HL-60 (cell line): ENCODE data around the gene SOX30.
"Not testable (repeated sequence)": the region's sequence is repeated elsewhere in the genome, so short reads cannot be mapped to it uniquely, and the experiment has no call there.

Source experiments
- DNase-seq, 2 experiments: peaks; one replicate each; pipeline ENCODE4 v3.0.0-alpha.2; 2010 to 2020; ENCODE audit warnings: low read depth in 1 of 2, low spot score in 1 of 2
- H3K27ac ChIP-seq: fragments of 250-450 bp; sonication (Bioruptor Pico); replicated peaks from 2 replicates; pipeline ENCODE4 v1.5.1; 2020; ENCODE audit warnings: mild to moderate bottlenecking, moderate library complexity
- H3K27me3 ChIP-seq: fragments of 250-450 bp; sonication (Bioruptor Pico); 2 replicates; pipeline ENCODE4 v1.5.1; 2021; ENCODE audit warnings: mild to moderate bottlenecking, moderate library complexity; ENCODE audit not compliant: insufficient read depth, poor library complexity, severe bottlenecking
- H3K4me3 ChIP-seq: replicated peaks from 2 replicates; pipeline ENCODE4 v1.5.1; 2011; ENCODE audit warnings: mild to moderate bottlenecking, control low read depth, low read length; ENCODE audit not compliant: insufficient read depth
- GABPA ChIP-seq: IDR thresholded peaks from 2 replicates; pipeline ENCODE4 v1.6.1; 2012; ENCODE audit warnings: low read depth
- POLR2AphosphoS5 ChIP-seq: IDR thresholded peaks from 2 replicates; pipeline ENCODE4 v1.6.1; 2012; ENCODE audit warnings: low read depth
- SPI1 ChIP-seq: IDR thresholded peaks from 2 replicates; pipeline ENCODE4 v1.6.1; 2012; ENCODE audit warnings: low read depth, mild to moderate bottlenecking, borderline replicate concordance
- long read RNA-seq: library from polyadenylated mRNA; unstranded; transcript quantifications from one replicate; pipeline ENCODE4 v2.0.0, GENCODE V29; 2020
- TF ChIP-seq, protein P1 (sequence below): IDR thresholded peaks from one replicate; pipeline ENCODE4 v1.5.1; 2011; ENCODE audit warnings: low read length, control low read depth, inconsistent platforms; ENCODE audit not compliant: insufficient read depth
- TF ChIP-seq, protein P2 (sequence below): IDR thresholded peaks from 2 replicates; pipeline ENCODE4 v1.6.1; 2012; ENCODE audit warnings: low read depth; ENCODE audit not compliant: insufficient replicate concordance

The SOX30 gene
- long read RNA-seq, result 0 reads

DNA sequence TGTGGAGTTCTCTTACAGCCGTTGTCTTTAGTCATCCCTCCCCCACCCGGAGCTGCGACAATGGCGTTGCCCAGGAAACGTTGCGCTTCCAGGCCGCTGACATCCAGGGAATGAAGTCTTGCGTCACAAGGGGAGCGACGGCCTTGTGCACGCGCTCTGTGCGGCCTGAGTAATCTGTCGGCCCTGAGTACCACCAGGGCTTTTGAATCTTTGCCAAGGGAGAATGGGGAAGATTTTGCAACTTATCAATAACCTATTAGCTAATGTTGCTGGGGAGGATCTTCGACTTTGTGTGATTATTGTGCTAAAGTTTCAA lies at the start of gene SOX30:
Gene SOX30 (minus strand): TSS at position 62 of the 316 bp plus-strand sequence. CDS start 360 bp downstream, outside the sequence.
- no peak for DNase-seq
- peaks cover 4% of the 10 kb centered on the region for H3K27me3 ChIP-seq
- TF ChIP-seq GABPA (no peak), POLR2AphosphoS5 (no peak), SPI1 (no peak)
- TF ChIP-seq, protein P1, sequence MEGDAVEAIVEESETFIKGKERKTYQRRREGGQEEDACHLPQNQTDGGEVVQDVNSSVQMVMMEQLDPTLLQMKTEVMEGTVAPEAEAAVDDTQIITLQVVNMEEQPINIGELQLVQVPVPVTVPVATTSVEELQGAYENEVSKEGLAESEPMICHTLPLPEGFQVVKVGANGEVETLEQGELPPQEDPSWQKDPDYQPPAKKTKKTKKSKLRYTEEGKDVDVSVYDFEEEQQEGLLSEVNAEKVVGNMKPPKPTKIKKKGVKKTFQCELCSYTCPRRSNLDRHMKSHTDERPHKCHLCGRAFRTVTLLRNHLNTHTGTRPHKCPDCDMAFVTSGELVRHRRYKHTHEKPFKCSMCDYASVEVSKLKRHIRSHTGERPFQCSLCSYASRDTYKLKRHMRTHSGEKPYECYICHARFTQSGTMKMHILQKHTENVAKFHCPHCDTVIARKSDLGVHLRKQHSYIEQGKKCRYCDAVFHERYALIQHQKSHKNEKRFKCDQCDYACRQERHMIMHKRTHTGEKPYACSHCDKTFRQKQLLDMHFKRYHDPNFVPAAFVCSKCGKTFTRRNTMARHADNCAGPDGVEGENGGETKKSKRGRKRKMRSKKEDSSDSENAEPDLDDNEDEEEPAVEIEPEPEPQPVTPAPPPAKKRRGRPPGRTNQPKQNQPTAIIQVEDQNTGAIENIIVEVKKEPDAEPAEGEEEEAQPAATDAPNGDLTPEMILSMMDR, result no peak
- TF ChIP-seq, protein P2, sequence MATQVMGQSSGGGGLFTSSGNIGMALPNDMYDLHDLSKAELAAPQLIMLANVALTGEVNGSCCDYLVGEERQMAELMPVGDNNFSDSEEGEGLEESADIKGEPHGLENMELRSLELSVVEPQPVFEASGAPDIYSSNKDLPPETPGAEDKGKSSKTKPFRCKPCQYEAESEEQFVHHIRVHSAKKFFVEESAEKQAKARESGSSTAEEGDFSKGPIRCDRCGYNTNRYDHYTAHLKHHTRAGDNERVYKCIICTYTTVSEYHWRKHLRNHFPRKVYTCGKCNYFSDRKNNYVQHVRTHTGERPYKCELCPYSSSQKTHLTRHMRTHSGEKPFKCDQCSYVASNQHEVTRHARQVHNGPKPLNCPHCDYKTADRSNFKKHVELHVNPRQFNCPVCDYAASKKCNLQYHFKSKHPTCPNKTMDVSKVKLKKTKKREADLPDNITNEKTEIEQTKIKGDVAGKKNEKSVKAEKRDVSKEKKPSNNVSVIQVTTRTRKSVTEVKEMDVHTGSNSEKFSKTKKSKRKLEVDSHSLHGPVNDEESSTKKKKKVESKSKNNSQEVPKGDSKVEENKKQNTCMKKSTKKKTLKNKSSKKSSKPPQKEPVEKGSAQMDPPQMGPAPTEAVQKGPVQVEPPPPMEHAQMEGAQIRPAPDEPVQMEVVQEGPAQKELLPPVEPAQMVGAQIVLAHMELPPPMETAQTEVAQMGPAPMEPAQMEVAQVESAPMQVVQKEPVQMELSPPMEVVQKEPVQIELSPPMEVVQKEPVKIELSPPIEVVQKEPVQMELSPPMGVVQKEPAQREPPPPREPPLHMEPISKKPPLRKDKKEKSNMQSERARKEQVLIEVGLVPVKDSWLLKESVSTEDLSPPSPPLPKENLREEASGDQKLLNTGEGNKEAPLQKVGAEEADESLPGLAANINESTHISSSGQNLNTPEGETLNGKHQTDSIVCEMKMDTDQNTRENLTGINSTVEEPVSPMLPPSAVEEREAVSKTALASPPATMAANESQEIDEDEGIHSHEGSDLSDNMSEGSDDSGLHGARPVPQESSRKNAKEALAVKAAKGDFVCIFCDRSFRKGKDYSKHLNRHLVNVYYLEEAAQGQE, result no peak
- H3K27ac ChIP-seq, result no peak within 1 kb of the TSS
- no peak within 1 kb of the TSS for H3K4me3 ChIP-seq

DNA sequence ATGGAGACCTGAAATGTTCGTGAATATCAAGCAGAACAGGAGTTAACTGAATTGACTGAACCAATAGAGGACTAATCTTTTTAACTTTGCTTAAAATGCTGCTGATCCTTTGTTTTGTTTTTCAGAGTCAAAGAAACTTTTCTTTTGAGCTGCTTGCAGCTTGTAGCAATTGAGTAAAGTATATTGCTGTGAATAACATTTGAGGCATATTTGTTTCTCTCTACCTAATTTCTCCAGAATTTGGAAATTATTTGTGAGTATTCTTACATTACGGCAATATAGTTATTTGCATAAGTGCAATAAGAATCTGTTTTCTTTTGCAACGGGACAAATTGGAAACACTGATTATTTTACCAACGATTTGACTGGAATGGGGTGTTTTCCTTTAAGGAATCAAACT lies 46.4 kb upstream of the SOX30 start:
- H3K4me3 ChIP-seq, DNase-seq, H3K27me3 ChIP-seq, H3K27ac ChIP-seq: not testable (repeated sequence)

DNA sequence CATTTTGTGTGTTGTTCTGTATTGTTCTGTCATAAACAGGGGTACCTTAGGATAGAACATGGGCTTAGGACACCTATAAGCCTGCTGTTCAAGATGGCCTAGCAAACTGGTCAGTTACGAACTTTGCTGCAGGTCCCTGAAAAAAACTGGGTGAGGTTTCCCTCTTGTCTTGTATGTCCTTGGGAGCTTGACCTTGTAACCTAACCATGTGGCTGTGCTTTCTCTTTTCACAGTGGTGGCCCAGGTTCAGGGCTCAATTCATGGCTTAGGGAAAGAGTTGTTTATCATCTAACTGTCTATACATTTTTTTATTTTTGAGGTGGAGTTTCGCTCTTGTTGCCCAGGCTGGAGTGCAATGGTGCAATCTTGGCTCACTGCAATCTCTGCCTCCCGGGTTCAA lies 43.9 kb upstream of the SOX30 start:
- not testable (repeated sequence) for H3K27me3 ChIP-seq, H3K4me3 ChIP-seq, H3K27ac ChIP-seq, DNase-seq

DNA sequence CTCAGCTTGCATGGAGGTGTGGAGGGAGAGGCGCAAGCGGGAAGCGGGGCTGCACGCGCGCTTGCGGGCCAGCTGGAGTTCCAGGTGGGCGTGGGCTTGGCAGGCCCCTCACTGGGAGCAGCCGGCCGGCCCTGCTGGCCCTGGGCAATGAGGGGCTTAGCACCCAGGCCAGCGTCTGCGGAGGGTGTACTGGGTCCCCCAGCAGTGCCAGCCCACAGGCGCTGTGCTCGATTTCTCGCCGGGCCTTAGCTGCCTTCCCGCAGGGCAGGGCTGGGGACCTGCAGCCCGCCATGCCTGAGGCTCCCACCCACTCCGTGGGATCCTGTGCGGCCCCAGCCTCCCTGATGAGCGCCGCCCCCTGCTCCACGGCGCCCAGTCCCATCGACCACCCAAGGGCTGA lies 41.6 kb upstream of the SOX30 start:
- not testable (repeated sequence) for H3K27ac ChIP-seq, DNase-seq, H3K27me3 ChIP-seq, H3K4me3 ChIP-seq

DNA sequence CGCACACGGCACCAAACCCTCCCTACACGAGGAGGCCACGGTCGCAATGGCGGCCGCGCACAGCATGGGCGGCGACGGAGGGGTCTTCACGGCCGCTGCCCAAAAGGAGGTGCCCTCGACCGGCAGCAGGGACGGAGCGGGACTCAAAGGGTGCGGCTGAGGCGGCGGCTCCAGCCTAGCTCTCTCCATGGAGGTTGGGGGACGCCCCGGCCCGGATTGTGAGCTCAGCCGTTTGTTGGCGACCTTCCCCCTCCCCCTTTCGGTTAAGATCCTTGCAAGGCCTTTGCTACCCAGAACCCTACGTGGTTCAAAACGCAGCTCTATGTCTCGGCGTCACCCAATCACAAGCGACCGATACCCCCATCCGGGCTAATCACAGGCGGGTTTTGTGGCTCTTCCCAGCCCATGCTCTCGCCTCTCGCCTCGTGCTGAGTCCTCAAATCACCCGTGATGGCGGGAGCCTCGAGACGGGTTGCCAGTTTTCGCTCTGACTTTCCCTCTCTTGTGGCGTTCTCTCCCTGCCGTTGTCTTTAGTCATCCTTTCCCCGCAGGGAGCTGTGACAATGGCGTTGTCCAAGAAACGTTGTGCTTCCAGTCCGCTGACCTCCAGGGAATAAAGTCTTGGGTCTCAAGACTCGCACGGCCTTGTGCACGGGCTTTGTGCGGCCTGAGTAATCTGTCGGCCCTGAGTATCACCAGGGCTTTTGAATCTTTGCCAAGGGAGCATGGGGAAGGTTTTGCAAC lies 38.6 kb upstream of the SOX30 start:
- Histone ChIP-seq H3K27me3 (no peaks in the 10 kb centered on the region), H3K27ac (no peak overlapping the region), H3K4me3 (no peak overlapping the region)
- no peak for DNase-seq
- no peak for TF ChIP-seq SPI1
- TF ChIP-seq, protein P1, result no peak
- no peak for TF ChIP-seq GABPA
- TF ChIP-seq, protein P2, result no peak
- TF ChIP-seq POLR2AphosphoS5, result no peak
